GM21723 (cell line): ENCODE measurements around the gene TMEM117.
"Not testable (repeated sequence)": the region's sequence is repeated elsewhere in the genome, so short reads cannot be mapped to it uniquely, and the experiment has no call there.

ENCODE experiments used
- ATAC-seq: cut with Tn5 transposase; IDR thresholded peaks from one replicate; pipeline ENCODE4 v1.9.1; 2021; ENCODE audit warnings: mild to moderate bottlenecking, moderate library complexity; ENCODE audit not compliant: unreplicated experiment

Gene TMEM117

DNA sequence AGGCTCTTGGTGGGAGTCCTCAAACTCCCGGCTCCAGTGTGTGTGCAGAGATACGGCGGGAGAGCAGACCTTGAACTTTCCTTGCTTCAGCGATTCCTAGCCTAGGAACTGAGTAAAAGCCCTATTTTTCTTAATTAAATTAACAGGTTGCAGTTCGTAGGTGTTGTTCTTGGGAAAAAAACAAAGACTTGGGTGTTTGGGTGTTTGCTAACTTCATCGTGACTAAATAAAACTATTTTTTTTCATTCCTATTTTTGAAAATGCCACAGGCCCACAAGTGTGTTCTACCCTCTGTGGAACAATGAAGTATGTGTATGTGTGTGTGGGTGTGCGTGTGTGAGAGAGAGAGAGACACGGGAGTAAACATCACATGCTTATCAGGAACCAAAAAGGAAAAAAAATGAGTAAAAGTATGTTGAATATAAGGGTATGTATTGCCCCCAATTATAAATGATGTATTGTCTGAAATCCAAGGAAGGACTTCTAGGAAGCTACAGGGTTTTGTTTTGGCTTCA is 651 bp downstream of the TMEM117 start:
- ATAC-seq: peak; percentile 32

DNA sequence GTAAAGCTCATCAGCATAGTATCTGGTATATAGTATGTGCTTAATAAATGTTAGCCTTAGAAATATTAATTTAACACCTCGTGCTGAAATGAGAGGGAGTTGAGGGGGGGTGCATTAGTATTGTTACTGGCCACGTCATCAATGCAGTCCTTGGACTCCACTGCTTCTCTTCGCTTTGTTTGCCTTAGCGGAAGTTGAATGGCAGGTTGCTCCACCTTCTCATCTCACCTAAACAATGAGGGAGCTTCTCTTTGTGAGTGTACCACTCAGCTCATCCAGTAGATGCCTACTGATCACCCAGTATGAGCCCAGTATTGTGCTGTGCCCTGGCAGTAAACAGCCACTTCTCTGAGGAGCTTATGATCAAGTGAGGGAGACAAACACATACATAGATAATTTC is 4.5 kb downstream of the TMEM117 start:
- no peak for ATAC-seq

DNA sequence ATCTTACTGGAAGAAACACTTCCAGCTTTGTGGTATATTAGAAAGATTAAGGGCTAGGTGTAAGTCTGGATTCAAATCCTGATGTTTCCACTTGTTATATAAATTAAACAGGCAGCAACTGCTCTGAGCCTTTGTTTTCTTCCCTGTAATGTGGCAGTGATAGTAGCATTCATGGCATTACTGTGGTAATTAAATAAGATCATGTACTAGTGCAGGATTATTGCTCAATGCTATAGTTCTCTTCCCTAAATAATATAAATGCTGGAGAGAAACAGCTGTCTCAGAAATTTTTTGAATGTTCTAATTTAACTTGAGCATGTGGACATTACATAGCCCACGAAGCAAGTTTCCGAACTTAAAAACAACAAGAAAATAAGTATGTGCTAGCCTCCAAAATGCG is 5.4 kb downstream of the TMEM117 start:
- no peak for ATAC-seq

DNA sequence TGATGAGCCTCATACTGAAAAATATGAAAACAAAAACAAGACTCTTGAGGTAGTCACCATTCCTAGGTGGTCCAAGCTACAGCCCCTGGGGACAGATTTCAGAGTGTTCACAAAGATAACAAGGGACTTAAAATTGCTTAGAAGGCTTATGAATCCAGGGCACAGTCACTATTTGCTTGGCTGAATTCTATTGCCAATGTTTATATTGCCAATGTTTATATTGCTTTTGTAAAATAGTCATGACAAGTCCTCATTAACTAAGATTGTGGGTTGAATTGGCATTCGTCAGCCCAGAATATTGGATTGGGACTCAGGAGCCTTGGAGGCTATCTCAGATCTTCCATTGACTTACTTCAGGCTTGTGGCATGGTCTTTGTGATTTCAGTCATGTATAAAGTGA is 6.4 kb downstream of the TMEM117 start:
- ATAC-seq: no peak

DNA sequence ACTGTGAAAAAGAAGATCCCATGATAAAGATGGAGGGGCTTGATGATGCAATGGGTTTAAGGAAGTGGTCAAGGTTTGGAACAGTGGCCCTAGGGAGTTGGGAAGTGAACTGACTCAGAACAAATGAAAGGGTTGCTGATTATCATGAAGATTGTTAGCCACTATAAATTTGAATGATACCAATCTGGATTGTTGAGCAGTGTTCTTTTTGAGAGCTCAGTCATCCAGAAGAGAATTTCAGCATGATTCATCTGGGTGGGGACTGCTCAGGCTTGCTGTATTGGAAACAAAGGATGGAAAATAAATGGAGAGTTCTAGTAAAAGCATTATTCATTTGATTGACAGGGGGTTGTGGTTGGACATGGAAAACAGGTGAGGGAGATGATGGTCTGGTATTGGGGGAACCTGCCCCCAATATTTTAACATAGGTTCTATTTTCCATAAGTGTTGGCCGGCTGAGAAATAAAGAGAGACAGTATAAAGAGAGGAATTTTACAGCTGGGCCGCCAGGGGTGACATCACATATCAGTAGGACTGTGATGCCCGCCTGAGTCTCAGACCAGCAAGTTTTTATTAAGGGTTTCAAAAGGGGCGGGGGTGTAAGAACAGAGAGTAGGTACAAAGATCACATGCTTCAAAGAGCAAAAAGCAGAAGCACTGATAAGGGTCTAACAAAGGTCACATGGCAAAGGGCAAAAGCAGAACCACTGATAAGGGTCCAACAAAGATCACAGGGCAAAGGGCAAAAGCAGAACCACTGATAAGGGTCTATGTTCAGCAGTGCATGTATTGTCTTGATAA is 11.7 kb downstream of the TMEM117 start:
- not testable (repeated sequence) for ATAC-seq

GRCh38 chr12:43848226-43848507 is 12.3 kb downstream of the TMEM117 start:
- no peak for ATAC-seq

- ATAC-seq: no peak
These were observed 12.9 kb downstream of the TMEM117 start for GRCh38 chr12:43848786-43849185.

DNA sequence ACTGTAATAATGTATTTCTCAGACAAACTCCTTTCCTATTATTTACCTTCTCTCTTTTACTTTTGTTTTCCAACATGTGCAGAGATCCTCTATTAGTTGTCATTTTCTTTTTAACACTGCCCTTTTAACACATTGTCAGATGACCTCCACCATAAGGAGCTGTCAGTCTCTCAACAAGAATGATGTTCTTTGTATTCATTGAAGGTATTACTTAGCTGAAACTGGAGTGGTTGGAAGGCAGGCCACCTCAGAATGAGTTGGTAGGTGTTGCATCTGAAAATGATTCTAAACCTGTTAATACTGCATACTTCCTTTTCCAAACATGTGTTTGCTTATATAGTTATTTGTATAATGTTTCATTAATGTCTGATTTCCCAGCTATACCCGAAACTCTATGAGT is 16.9 kb downstream of the TMEM117 start:
- no peak for ATAC-seq

DNA sequence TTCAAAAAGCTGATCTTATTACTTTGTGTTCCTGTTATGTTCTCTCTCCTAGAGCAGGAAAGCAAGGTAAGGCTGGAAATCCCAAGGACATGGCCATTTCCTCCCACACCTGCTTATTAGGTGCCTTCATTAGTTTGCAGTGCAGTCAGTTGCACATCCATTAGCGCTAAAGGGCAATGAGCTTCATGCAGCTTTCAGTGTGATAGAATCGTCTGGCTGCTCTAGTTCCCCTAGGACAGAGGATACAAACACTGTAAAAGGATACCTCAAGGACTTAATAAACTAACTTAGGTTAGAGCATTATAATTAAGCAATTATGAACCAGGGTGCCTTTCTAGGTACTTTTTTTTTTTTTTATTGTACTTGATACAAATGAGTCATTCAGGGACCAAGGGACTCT is 21.1 kb downstream of the TMEM117 start:
- no peak for ATAC-seq

GRCh38 chr12:43858096-43858495 is 22.2 kb downstream of the TMEM117 start:
- no peak for ATAC-seq

DNA sequence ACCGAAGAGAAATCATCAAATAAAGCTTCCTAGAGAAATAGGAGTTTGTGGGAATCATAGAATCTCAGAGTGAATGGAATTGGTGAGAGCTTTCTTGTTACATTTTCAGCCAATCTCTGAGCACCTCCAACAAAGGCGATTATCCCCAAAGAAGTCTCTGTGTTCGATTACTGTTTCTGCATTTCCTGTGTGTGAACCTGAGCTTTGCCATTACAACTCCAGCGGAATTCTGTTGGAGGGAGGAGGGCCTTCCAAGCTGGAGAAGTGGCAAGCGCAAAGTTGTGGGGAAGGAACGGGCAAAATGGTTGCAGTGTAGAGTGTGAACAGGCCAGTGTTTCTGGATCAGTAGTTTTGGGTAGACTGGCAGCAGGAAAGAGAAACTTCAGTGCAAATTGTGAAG is 23.1 kb downstream of the TMEM117 start:
- no peak for ATAC-seq

DNA sequence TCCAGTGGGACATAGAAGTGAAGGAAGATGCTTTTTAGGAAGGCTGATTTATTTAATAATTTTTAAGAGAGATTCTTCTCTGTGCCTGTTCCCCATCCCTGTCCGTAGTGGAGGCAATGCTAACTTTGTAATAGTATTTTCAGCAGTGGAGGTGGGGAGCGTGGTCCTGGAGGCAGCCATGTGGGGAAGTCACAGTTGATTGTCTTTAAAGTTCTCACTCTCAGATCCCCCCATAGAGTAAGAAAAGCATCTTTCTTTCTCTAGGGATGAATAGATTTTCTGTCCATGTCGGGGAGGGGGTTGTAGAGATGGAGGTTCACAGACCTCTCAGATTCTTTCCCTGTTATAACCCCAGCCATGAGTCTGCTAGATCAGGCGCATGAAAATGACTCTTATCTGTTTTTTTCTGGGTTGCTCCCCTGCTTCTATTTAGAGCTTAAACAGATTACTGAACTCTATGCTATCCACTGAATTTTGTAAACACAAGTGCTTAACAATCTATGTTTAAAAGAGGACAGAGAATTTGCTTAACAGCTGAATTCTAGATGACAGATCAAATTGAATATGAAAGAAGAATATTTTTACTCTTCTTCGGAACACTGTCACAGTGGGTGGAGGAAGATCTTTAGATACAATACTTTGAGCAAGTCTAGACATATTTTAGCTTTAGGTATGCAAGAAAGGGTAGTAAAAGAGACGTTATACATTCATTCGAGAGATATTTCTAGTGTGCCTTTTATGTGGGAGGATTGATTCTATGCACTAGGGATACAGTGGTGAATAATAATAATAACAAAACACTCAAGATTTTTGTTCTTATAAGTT is 25.3 kb downstream of the TMEM117 start:
- no peak for ATAC-seq

DNA sequence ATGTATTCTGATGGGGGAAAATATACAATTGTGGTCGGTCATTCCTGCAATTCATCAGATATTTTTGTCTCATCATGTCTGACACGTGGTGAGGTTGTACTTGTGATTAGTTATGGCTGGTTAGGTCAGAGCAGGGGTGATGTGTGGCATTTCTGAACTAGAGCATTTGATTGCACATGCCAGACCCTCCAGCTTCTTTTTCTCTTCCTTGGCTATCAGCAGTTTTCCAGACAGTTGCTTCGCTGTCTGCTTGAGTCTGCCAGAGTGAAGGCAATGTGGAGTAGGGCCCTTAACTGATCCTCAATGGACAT is 25.9 kb downstream of the TMEM117 start:
- no peak for ATAC-seq

DNA sequence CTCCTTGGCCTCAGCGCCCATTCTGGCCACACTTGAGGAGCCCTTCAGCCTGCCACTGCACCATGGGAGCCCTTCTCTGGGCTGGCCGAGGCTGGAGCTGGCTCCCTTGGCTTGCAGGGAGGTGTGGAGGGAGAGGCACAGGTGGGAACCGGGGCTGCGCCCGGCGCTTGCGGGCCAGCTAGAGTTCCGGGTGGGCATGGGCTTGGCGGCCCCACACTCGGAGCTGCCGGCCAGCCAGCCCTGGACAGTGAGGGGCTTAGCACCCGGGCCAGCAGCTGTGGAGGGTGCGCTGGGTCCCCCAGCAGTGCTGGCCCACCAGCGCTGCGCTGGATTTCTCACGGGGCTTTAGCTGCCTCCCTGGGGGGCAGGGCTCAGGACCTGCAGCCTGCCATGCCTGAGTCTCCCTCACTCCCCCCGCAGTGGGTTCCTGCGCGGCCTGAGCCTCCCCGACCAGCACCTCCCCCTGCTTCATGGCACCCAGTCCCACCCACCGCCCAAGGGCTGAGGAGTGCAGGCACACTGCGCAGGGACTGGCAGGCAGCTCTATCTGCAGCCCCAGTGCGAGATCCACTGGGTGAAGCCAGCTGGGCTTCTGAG is 28.0 kb downstream of the TMEM117 start:
- no peak for ATAC-seq

DNA sequence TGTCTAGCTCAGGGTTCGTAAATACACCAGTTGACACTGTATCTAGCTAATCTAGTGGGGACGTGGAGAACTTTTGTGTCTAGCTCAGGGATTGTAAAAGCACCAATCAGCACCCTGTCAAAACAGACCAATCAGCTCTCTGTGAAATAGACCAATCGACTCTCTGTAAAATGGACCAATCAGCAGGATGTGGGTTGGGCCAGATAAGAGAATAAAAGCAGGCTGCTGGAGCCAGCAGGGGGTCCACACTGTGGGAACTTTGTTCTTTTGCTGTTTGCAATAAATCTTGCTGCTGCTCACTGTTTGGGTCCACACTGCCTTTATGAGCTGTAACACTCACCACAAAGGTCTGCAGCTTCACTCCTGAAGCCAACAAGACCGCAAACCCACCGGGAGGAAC is 28.7 kb downstream of the TMEM117 start:
- ATAC-seq: not testable (repeated sequence)

GRCh38 chr12:43869184-43869583 is 33.3 kb downstream of the TMEM117 start:
- no peak for ATAC-seq

DNA sequence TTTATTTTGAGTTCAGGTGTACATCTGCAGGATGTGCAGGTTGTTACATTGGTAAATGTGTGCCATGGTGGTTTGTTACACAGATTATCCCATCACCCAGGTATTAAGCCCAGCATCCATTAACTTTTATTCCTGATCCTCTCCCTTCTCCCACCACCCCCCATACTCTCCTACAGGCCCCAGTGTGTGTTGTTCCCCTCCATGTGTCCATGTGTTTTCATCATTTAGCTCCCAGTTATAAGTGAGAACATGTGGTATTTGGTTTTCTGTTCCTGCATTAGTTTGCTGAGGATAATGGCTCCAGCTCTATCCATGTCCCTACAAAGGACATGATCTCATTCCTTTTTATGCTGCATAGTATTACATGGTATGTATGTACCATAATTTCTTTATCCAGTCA is 33.9 kb downstream of the TMEM117 start:
- not testable (repeated sequence) for ATAC-seq

DNA sequence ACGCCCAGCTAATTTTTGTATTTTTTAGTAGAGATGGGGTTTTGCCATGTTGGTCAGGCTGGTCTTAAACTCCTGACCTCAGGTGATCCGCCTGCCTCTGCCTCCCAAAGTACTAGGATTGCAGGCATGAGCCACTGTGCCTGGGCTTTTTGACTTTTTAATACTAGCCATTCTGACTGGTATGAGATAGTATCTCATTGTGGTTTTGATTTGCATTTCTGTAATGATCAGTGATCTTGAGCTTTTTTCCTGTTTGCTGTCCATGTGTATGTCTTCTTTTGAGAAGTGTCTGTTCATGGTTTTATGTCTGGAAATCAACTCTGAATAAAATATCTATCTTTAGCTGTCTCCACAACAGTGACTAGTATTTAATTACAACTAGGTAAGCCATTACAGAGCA is 35.4 kb downstream of the TMEM117 start:
- not testable (repeated sequence) for ATAC-seq

- no peak for ATAC-seq
These were observed 36.5 kb downstream of the TMEM117 start for GRCh38 chr12:43872396-43872795.

DNA sequence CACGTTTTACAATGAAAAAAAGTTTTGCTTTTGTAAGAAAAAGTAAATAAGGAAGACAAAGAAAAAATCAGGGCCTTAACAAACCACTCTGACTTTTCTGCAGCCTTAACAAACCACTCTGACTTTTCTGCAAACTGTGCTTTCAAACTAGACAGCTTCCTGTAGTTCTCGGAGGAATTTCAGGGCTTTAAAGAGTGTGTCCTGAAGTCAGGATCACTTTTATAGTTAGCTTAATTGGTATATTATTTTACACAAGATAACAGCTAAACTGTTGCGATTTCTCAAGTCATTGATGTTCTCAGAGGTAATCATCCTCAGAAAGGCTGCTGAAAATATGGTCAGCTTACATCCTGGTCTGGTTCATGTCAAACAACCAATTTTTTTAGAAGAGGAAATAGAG is 42.2 kb downstream of the TMEM117 start:
- no peak for ATAC-seq

DNA sequence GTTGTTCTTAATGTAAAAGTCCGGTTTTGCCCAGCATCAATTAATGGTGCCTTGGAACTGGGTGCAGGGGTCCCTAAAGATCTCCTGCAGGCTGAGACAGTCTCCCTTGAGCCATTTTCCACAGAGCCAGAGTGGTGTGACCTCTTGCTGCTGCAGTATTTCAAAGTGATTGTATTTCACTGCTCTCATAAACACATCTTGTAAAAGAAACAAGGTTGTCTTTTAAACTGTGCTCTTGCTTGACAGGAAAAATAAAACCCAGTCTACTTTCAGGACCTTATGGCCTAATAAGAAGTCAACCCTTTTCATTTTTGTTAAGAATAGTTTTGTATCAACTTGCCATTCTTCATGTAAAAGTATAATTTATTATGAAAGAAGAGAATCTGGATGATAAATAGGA is 44.7 kb downstream of the TMEM117 start:
- no peak for ATAC-seq

DNA sequence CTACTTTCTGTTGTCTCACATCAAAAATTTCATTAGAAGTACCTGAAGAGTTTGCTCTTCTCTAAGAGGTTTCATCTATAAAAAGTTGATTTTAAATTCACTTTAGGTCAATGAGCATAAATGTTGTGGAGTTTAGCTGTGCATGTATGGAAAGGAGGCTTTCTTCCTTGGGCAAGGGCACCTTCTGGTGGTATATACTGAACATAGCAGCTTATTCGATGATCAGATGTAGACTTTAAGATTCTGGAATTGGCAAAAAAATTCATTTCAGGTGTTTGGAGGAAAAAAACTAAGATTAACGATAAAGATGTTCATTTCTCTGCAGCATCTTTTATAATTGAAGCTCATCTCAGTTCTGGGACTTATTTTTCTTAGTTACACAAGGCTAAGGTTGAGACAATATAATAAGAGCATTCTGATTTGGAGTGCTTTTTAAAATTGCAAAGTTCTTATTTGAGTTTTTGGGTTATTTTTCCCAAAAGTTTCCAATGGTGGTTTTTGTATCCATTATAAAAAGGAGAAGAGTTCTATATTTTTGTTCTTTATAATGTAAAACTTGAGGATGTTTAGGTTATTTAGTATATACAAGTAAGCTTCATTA is 46.8 kb downstream of the TMEM117 start:
- peak; percentile 96 for ATAC-seq
